Coronary artery (tissue), 2 donors: Measurements from ENCODE around the gene ACAP3.

ENCODE experiments used
- DNase-seq: peaks from one replicate; pipeline ENCODE4 v3.0.0-alpha.2; 2017; ENCODE audit warnings: low spot score
- H3K27ac ChIP-seq, 2 donors: fragments of 200-600 bp; sonication (generic); one replicate each; pipeline ENCODE4 v1.5.1; 2016 to 2019
- H3K4me3 ChIP-seq: fragments of 200-600 bp; sonication (generic); 2 replicates; pipeline ENCODE4 v1.5.1; 2016; ENCODE audit warnings: mild to moderate bottlenecking, moderate library complexity
- CTCF ChIP-seq: fragments of 200-600 bp; sonication (generic); IDR thresholded peaks from one replicate; pipeline ENCODE4 v1.5.1; 2019; ENCODE audit warnings: antibody characterized with exemption

ACAP3 gene

DNA sequence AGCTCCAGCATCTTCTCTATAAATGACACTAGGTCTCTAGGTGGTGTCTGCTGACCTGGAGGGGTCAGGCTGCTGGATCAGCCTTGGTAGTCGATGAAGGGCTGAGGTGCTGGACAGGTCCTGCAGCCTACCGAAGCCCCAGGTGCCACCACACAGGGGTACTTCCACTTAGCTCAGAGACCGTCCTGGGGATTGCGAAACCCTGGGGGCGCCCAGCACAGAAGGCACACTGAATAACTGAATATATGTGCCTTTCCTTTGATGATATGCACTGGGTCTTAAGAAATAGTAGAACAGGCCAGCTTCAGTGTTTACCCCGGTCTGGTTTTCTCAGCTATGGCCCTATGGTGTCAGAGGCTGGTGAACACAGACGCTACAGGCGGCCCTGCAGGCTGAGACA lies 45.0 kb downstream of the ACAP3 start:
- TF ChIP-seq CTCF, result no peak
- Histone ChIP-seq H3K27ac (no peak overlapping the region), H3K4me3 (no peak overlapping the region)
- DNase-seq, result no peak

- DNase-seq, result no peak
- Histone ChIP-seq H3K27ac (no peak overlapping the region), H3K4me3 (no peak overlapping the region)
- no peak for TF ChIP-seq CTCF
Observed at GRCh38 chr1:1262071-1262470, 45.7 kb downstream of the ACAP3 start.

- DNase-seq, result no peak
- TF ChIP-seq CTCF, result no peak
- Histone ChIP-seq H3K27ac (no peak overlapping the region), H3K4me3 (no peak overlapping the region)
Observed at GRCh38 chr1:1260843-1261560, 46.7 kb downstream of the ACAP3 start.

GRCh38 chr1:1259951-1260600 lies 47.7 kb downstream of the ACAP3 start:
- no peak for TF ChIP-seq CTCF
- Histone ChIP-seq H3K27ac (no peak overlapping the region), H3K4me3 (no peak overlapping the region)
- DNase-seq, result no peak

DNA sequence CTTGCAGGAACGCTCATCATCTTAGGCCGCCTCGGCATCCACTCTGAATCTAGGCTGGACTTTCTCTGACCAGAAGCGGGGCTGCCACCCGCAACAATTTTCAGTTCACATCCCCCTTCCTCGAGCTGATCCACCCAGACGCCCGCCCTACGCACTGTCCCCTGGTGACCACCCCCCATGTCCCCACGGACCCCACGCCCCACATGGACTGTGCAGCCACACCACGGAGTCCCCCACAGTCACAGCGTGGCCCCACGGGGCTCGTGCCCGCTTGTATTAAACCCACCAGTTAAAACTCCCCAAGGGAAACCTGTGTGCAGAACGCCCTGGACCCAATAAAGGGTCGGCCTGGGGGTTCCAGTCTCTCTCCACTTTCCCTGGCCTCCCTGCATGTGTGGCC lies 48.2 kb downstream of the ACAP3 start:
- no peak for TF ChIP-seq CTCF
- H3K27ac ChIP-seq, result no peak overlapping the region
- DNase-seq, result no peak
- no peak overlapping the region for H3K4me3 ChIP-seq

GRCh38 chr1:1259119-1259488 lies 48.6 kb downstream of the ACAP3 start:
- Histone ChIP-seq H3K4me3 (no peak overlapping the region), H3K27ac (no peak overlapping the region)
- no peak for DNase-seq
- no peak for TF ChIP-seq CTCF
